HG02943 (cell line): Measurements from ENCODE around the gene CCDC88B.

ENCODE experiments used
- ATAC-seq: cut with Tn5 transposase; IDR thresholded peaks from one replicate; pipeline ENCODE4 v1.9.1; 2021; ENCODE audit warnings: mild to moderate bottlenecking, low read depth, moderate library complexity; ENCODE audit not compliant: unreplicated experiment

Gene CCDC88B

DNA sequence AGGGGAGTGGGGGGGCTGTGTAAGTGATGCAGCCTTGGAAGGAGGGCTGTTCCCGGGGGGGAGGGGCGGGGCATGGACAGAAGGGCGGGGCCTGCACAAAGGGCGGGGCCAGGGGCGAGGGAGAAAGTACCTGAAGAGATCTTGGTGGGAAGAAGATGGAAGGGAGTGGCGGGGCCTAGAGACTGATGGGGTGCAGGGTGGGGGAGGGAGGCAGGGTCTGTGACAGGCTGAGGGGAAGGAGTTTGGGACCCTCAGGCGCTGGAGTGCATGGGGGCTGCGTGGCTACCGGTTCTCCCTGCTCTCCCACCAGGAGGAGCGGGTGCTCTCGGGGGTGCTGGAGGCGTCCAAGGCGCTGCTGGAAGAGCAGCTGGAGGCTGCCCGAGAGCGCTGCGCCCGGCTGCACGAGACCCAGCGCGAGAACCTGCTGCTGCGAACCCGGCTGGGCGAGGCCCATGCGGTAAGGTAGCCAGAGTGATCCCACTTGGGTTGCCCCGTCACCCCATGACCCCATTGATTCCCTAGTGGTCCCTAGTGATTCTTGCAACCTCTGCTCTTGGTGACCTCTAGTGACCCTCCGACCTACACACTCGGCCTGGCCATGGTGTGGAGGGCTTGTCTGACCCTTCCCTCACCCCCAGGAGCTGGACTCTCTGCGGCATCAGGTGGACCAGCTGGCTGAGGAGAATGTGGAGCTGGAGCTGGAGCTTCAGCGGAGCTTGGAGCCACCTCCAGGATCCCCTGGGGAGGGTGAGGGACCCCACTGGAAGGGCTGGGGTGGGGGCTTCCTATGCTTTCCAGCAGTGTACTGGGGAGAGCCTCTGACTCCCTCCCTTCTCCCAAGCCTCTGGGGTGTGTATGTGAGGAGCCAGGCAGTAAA, 3.1 kb downstream of the CCDC88B start:
- no peak for ATAC-seq

DNA sequence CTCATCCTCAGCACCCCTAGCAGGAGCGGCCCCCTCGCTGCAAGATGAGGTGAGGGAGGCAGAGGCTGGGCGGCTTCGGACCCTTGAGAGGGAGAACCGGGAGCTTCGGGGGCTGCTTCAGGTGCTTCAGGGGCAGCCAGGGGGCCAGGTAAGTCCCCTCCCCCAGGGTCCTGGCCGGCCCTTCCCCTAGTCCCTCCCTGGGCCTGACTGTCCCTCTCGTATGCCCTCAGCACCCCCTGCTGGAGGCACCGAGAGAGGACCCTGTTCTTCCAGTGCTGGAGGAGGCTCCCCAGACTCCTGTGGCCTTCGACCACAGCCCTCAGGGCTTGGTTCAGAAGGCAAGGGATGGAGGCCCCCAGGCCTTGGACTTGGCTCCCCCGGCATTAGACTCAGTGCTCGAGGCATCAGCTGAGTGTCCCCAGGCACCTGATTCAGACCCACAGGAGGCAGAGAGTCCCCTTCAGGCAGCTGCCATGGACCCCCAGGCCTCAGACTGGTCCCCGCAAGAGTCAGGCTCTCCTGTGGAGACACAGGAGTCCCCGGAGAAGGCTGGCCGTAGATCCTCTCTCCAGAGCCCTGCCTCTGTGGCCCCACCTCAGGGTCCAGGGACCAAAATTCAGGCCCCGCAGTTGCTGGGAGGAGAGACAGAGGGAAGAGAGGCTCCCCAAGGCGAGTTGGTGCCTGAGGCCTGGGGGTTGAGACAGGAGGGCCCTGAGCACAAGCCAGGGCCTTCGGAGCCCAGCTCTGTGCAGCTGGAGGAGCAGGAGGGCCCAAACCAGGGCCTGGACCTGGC, 4.0 kb downstream of the CCDC88B start:
- no peak for ATAC-seq

DNA sequence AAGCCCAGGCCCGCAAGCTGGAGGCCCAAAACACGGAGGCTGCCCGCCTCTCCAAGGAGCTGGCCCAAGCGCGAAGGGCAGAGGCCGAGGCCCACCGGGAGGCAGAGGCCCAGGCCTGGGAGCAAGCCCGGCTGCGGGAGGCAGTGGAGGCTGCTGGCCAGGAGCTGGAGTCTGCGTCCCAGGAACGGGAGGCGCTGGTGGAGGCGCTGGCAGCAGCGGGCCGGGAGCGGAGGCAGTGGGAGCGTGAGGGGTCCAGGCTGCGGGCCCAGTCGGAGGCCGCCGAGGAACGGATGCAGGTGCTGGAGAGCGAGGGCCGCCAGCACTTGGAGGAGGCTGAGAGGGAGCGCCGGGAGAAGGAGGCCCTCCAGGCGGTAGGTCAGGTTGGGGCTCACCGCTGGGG, 4.8 kb downstream of the CCDC88B start:
- ATAC-seq = no peak

DNA sequence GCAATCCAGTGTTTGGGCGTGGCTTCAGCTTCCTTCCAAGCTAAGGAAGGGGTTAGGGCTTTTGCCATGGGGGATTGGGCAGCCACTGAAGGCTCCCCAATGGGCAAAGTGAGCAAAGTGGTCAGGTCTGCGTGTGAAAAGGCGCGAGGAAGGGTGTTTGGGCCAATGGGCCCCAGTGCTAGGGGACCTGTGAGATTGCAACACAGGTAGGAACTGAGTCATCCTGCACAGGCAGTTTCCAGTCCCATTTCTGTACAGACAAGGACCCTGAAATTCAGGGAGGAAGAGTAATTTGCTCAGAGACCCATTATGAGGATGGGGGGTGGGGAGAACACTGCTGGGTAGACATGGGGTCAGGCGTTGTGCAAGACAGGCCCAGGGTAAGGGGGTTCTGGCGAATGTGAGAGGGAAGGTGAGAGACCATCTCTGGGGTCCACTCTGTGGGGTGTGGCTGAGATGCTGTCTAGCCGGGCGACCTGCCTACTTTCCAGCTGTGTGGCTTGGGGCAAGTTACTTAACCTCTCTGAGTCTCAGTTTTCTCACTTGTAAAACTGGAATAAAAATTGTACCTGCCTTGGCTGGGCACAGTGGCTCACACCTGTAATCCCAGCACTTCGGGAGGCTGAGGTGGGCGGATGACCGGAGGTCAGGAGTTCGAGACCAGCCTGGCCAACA, 7.3 kb downstream of the CCDC88B start:
- ATAC-seq = no peak

DNA sequence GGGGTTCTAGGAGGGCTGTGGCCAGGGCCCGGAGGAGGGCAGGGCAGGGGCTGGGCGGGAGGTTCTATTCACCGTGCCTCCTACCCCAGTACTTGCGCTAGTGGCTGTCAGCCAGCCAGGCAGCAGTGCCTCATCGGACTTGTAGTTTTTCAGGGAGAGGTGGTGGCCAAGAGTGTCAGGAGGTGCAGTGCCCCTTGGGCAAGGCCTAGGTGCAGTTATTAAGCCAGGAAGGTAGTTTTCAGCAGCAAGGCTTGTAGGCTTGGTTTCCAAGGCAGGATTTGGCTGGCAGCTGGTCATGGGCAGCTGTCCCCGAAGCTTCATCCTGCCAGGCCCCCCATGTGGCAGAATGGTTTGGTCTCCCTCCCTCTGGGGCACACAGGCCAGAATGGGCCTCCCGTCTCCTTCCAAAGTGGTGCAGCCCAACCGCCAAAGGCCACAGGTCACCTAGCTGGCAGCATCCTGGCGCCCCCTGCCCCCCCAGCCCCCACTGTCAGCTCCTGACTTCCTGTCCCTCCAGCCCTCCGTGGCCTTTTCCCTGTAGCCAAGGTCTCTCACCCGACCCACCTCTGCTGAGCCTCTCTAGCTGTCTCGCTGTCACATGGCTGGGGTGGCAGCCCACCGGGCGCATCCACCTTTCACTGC, 8.5 kb downstream of the CCDC88B start:
- no peak for ATAC-seq

DNA sequence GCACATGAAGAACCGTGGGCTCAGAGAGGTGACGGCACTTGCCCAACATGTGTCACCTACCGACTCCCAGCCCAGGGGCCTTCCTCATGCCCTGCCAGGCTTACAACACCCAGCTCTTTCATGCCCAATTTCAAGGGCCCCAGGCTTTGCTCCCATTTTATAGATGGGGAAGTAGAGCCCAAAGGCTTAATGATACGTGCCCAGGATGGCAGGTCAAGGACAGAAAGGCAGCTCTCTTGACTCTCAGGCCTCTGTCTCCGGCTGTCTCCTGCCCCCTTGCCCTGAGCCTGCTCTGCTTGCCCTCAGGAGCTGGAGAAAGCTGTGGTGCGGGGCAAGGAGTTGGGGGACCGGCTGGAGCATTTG, 9.0 kb downstream of the CCDC88B start:
- no peak for ATAC-seq

DNA sequence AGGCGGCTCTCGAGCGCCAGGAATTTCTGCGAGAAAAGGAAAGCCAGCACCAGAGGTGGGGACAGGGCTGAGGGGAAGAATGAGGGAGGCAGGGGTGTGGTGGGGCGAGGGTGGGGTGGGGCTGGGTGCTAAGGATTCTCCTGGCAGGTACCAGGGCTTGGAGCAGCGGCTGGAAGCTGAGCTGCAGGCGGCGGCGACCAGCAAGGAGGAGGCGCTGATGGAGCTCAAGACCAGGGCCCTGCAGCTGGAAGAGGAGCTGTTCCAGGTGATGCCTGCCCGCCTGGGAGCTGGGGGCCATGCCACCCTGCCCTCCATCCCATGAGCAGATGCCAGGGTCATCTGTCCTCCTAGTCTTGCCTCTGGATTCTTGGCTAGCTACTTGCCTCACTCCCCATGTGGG, 9.4 kb downstream of the CCDC88B start:
- ATAC-seq = no peak

DNA sequence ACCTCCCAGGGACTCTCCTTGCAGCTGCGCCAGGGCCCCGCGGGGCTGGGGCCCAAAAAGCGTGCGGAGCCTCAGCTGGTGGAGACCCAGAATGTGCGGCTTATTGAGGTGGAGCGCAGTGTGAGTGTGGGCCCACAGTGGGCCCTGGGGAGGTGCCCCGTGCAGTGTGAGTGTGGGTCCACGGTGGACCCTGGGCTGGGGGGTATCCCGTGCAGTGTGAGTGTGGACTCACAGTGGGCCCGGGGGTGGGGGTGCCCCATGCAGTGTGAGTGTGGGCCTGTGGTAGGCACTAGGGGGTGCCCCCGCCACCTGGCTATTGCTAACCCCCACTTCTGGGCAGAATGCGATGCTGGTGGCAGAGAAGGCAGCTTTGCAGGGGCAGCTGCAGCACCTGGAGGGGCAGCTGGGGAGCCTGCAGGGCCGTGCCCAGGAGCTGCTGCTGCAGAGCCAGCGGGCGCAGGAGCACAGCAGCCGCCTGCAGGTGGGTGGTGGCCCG, 11.2 kb downstream of the CCDC88B start:
- ATAC-seq = no peak

DNA sequence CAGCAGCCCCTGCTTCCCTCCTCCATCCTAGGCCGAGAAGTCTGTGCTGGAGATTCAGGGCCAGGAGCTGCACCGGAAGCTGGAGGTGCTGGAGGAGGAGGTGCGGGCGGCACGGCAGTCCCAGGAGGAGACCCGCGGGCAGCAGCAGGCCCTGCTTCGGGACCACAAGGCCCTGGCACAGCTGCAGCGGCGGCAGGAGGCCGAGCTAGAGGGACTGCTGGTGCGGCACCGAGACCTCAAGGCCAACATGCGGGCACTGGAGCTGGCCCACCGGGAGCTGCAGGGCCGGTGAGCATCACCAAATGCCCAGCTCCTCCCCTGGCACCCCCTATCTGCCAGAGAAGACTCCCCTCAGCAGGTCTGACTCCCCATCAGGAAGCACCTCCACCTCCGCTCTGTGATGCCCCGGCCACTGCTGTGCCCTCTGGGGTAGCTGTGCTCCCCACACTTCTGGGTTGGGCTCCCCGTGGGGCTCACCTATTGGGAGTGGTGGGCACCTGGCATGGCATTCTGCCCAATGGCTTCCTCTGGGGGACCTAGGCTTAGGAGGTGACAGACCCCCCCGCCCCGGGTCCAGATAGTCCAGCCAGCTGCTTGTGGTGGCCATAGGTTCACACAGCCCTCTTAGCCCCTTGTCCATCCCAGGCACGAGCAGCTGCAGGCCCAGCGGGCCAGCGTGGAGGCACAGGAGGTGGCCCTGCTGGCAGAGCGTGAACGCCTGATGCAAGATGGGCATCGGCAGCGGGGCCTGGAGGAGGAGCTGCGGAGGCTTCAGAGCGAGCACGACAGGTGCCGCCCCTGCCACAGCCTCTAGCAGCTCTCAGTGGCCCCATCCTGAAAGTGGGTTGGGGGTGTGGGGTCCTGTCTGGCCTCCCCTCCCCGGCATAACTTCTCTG, 12.3 kb downstream of the CCDC88B start:
- ATAC-seq = no peak

DNA sequence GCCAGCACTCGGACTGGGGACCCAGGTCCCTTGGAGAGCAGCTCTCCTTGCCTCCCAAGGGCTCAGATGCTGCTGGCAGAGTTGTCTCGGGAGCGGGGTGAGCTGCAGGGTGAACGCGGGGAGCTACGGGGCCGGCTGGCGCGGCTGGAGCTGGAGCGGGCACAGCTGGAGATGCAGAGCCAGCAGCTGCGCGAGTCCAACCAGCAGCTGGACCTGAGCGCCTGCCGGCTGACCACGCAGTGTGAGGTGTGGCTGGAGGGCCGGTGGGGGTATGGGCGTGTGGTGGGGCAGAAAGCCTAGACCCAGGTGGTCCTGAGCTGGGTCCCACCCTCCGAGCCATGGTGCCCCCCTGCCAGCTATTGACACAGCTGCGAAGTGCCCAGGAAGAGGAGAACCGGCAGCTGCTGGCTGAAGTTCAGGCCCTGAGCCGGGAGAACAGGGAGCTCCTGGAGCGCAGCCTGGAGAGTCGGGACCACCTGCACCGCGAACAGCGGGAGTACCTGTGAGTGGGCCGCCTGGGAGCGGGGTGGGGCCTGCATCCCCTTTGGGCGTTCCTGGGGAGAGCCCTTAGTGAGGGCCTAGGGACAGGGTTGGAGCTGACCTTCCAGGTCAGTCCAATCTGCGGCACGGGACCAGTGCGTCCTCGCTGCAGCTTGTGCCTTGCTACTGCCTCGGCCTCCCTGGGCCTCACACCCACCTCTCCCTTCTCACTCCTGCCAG, 13.2 kb downstream of the CCDC88B start:
- no peak for ATAC-seq

DNA sequence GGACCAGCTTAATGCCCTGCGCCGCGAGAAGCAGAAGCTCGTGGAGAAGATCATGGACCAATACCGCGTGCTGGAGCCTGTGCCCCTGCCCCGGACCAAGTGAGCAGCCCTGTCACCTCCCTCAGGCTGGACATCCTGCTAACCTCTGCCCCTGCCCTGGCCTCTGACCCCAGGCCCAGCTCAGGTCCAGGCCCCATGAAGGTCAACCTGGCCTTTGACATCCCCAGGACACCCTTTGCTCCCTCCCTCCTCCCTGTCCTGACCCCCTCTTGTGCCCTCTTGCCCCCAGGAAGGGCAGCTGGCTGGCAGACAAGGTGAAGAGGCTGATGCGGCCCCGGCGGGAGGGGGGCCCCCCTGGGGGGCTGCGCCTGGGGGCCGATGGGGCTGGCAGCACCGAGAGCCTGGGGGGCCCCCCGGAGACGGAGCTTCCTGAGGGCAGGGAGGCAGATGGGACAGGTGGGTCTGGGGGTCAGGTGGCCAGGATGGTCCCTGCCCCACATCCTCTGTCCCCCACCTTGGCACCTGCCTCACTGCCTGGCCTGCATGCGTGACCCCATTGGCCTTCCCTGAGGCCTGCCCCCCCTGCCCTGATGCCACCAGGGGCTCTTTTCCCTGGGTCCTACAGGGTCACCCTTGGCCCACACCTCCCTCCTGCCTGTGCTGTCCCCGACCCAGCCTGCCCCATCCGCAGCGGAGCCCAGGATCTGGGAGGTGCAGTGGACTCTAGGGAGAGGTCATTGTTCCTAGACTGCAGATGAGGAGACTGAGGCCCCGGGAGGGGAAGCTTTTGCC, 13.9 kb downstream of the CCDC88B start:
- ATAC-seq = no peak

DNA sequence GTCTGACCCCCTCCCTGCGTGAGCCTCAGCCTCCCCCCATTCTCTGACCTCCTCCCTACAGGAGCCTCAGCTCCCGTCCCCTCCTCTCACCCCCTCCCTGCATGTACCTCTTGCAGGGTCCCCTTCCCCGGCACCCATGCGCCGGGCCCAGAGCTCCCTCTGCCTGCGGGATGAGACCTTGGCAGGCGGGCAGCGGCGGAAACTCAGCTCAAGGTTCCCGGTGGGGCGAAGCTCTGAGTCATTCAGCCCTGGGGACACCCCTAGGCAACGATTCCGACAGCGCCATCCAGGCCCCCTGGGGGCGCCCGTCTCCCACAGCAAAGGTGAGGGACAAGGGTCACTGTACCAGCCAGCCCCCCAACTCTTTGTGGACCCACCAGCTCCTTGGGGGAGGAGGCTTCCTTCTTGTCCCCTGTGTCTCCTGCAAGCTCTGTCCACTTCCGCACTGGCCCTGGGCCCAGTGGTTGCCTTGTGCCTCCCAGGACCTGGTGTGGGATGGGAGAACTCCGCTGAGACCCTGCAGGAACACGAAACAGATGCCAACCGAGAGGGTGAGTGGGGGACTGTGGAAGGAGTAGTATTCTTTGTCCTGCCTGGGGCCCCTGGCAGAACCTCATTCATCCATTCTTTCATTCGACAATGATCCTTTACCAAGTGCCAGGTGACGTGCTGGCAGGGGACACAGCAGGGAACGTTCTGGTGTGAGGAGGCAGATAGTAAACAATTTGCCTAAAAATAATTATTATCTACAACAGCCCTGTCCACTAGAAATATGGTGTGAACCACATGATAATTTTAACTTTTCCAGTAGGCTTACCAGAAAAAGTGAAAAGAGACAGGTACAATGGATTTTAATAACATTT, 15.3 kb downstream of the CCDC88B start:
- no peak for ATAC-seq

DNA sequence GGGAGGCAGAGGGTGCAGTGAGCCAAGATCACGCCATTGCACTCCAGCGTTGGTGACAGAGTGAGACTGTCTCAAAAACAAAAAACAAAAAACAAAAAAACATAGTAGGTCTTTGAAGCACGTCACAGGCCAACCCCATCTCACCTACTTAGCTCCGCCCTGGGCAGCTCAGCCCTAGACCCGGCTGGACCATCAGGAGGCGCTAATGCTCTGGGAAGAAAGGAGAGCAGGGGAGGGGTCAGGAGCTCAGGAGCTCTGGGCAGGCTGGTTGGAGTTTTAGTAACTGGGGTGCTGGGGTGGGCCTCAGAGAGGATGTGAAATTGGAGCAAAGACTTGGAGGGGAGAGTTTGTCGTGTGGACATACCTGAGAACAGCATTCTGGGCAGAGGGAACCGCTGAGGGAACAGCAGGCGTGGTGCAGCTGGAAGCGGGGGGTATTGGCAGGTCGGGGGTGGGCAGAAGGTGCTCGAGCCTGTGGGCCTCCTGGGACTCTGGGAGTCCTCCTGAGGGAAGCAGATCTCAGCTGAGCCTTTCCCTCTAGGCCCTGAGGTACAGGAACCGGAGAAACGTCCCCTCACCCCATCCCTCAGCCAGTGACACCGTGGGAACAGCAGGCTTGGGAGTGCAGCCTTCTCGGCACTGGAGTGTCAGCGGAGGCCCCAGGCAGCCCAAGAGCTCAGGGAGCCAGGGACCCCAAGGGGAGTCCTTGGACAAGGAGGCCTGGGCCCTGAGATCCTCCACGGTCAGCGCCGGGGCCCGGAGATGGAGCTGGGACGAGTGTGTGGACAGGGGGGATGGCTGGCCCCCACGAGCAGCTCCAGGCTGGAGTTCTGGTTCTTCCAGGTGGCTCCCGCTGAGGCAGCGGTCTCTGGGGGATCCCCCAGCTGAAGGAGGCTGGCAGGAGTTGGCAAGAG, 16.8 kb downstream of the CCDC88B start:
- no peak for ATAC-seq

DNA sequence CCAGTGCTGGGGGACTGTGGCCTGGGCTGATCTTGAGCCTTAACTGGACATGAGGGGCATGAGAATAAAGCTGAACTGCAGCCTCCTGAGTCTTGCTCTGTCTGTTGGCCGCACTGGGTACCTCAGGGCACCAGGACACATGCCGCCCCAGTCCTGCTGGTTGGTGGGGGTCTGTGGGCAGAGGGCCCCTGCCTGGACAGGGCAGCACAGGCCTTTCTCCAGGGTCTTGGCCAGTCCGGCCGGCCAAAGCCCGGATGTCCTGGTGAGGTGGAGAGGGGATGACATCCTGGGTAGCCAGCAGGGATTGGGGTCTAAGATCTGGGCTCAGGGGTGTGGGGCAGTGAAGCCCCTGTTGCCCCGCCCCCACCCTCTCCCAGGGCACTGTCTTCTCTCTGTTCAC, 17.4 kb downstream of the CCDC88B start:
- ATAC-seq = no peak

DNA sequence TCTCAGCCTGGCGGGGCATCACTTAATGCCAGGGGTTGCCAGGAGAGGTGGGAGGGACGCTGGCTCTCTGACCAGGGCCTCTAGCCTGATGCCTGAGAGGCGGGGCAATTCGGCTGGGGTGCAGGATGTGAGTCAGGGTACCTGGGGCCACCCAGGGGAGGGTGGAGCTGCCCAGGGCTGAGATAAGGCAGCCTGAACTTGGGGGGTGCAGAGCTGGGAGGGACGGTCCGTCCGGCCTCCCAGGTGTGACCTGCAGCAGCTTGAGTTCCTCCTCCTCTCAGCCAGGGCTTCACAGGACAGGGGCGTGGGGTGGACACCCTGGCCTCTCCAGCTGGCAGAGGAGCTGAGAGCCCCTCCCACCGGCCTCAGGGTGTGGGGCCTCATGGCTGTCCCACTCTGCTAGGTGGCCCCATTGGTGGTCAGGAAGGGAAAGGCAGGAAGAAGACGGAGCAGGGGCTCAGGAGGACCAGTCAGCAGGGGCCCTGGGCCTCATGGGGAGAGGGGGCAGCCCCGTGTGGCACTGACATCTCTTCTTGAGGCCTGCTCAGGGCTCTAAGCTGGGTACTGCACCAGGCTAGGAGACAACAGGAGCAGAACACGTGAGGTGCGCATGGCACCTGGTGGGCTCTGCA, 18.0 kb downstream of the CCDC88B start:
- no peak for ATAC-seq

DNA sequence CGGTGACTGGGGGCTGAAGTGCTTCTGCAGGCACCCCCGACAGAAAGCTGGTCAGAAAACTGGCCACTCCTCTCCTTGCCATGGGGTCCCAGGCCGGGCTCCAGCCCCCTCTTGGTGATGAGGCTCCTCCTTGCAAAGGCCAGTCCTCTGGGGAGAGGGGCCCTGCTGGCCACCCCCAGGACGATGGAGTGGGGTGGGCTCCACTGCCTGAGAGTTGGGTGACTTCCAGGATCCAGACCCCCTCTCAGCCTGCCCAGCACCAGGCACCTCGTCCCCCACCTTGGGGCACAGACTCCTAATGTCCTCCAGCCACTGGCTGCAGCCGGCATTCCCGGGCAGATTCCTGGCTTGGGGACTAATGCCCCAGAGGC, 18.5 kb downstream of the CCDC88B start:
- no peak for ATAC-seq
